B cell (primary cell): ENCODE data around the gene CAMTA1. TPM values are rescaled to one million over a fixed set of nuclear protein-coding genes. Genes with fewer than 3 reads are reported as not detected.
"Not testable (repeated sequence)": the region's sequence is repeated elsewhere in the genome, so short reads cannot be mapped to it uniquely, and the experiment has no call there.

ENCODE experiments used
- ATAC-seq: fragments of 200-7000 bp; cut with Tn5 transposase; one replicate; pipeline ENCODE4 v1.10.0; 2021; ENCODE audit warnings: low read depth, mild to moderate bottlenecking, moderate number of reproducible peaks, moderate library complexity
- CTCF ChIA-PET: fragments of 350-600 bp; sonication (Branson Sonifier 250); formaldehyde crosslinking; loops from one replicate; lab custom pipeline; 2021; ENCODE audit warnings: antibody characterized with exemption, inconsistent platforms; lab: Charles Lee
- POLR2A ChIA-PET: fragments of 350-600 bp; sonication (Branson Sonifier 250); formaldehyde crosslinking; loops from one replicate; lab custom pipeline; 2021; ENCODE audit warnings: antibody characterized with exemption; lab: Charles Lee
- DNase-seq: peaks from one replicate; pipeline ENCODE4 v3.0.0; 2013
- H2AFZ ChIP-seq: 2 replicates; pipeline ENCODE4 v1.6.1; 2012; ENCODE audit warnings: mild to moderate bottlenecking, low read depth, low read length; ENCODE audit not compliant: insufficient read depth, poor library complexity, severe bottlenecking
- H3K27ac ChIP-seq, 2 donors: 1 replicate in 1 of 2; 2 replicates in 1 of 2; pipeline ENCODE4 v1.5.1; 2012 to 2013; ENCODE audit warnings: low read length in 2 of 2, mild to moderate bottlenecking in 2 of 2, moderate library complexity in 1 of 2
- H3K27me3 ChIP-seq, 4 experiments: fragments of 200-600 bp in 1 of 4; sonication (generic) in 1 of 4; replicated peaks in 1 of 4; 1 replicate in 2 of 4; 2 replicates in 2 of 4; pipeline versions ENCODE4 v1.6.1 to v1.7.0; 2013 to 2016; ENCODE audit warnings: low read length in 3 of 4, mild to moderate bottlenecking in 2 of 4, mixed read lengths in 1 of 4, moderate library complexity in 1 of 4; ENCODE audit not compliant: insufficient read depth in 4 of 4, control insufficient read depth in 3 of 4; ENCODE audit errors: control extremely low read depth in 1 of 4
- H3K36me3 ChIP-seq, 2 experiments: replicated peaks in 1 of 2; 1 replicate in 1 of 2; 2 replicates in 1 of 2; pipeline versions ENCODE4 v1.6.1 to v1.7.1; 2013; ENCODE audit warnings: low read length in 1 of 2; ENCODE audit not compliant: insufficient read depth in 2 of 2, control insufficient read depth in 1 of 2; ENCODE audit errors: control extremely low read depth in 1 of 2, extremely low read depth in 1 of 2
- H3K4me1 ChIP-seq, 2 donors: fragments of 200-600 bp in 1 of 2; sonication (generic) in 1 of 2; 1 replicate in 1 of 2; 2 replicates in 1 of 2; pipeline versions ENCODE4 v1.5.1 to v1.6.1; 2013 to 2017; ENCODE audit warnings: low read length in 2 of 2; ENCODE audit not compliant: control insufficient read depth in 2 of 2, insufficient read depth in 2 of 2
- H3K4me2 ChIP-seq: replicated peaks from 2 replicates; pipeline ENCODE3; 2012; ENCODE audit warnings: mild to moderate bottlenecking, low read depth, low read length; ENCODE audit not compliant: poor library complexity, severe bottlenecking
- H3K4me3 ChIP-seq, 5 experiments: fragments of 200-600 bp in 1 of 5; sonication (generic) in 1 of 5; 1 replicate in 3 of 5; 2 replicates in 2 of 5; pipeline versions ENCODE4 v1.5.1 to v1.7.0; 2011 to 2016; ENCODE audit warnings: low read length in 4 of 5, mild to moderate bottlenecking in 4 of 5, low read depth in 2 of 5, control low read depth in 1 of 5, moderate library complexity in 1 of 5; ENCODE audit not compliant: insufficient read depth in 1 of 5; ENCODE audit errors: control extremely low read depth in 1 of 5, extremely low read depth in 1 of 5
- H3K79me2 ChIP-seq: fragments of 200-600 bp; sonication (generic); one replicate; pipeline ENCODE4 v1.6.0; 2016; ENCODE audit warnings: low read length; ENCODE audit not compliant: control insufficient read depth, insufficient read depth
- H3K9ac ChIP-seq: fragments of 200-600 bp; sonication (generic); 2 replicates; pipeline ENCODE4 v1.6.1; 2017; ENCODE audit warnings: mild to moderate bottlenecking, low read length, moderate library complexity
- H3K9me3 ChIP-seq, 3 donors: one replicate each; pipeline versions ENCODE4 v1.6.1 to v1.7.1; 2013; ENCODE audit warnings: low read length in 2 of 3; ENCODE audit not compliant: control insufficient read depth in 2 of 3, insufficient read depth in 1 of 3; ENCODE audit errors: control extremely low read depth in 1 of 3
- H4K20me1 ChIP-seq: 2 replicates; pipeline ENCODE4 v1.6.0; 2012; ENCODE audit warnings: mild to moderate bottlenecking, low read length; ENCODE audit not compliant: insufficient read depth, control insufficient read depth, poor library complexity, severe bottlenecking
- H3K27ac Mint-ChIP-seq: one replicate; pipeline ENCODE4 v1.8.0; 2021; ENCODE audit warnings: mixed read lengths
- H3K27me3 Mint-ChIP-seq: one replicate; pipeline ENCODE4 v1.8.0; 2021; ENCODE audit warnings: mixed read lengths
- H3K4me1 Mint-ChIP-seq: one replicate; pipeline ENCODE4 v1.8.0; 2021; ENCODE audit warnings: mixed read lengths
- H3K4me3 Mint-ChIP-seq: one replicate; pipeline ENCODE4 v1.8.0; 2021; ENCODE audit warnings: mixed read lengths
- H3K9me3 Mint-ChIP-seq: one replicate; pipeline ENCODE4 v1.8.0; 2022; ENCODE audit warnings: mixed read lengths; ENCODE audit not compliant: insufficient read depth
- CTCF ChIP-seq: fragments of 200-600 bp; IDR thresholded peaks from one replicate; pipeline ENCODE4 v1.8.0; 2022; ENCODE audit warnings: antibody characterized with exemption, mild to moderate bottlenecking
- EZH2 ChIP-seq: IDR thresholded peaks from 2 replicates; pipeline ENCODE4 v1.6.1; 2012; ENCODE audit warnings: borderline replicate concordance, low read depth, mild to moderate bottlenecking, moderate library complexity, low read length; ENCODE audit not compliant: insufficient read depth, poor library complexity, severe bottlenecking
- WGBS: methylation state at CpG from one replicate; pipeline ENCODE4 v1.1.5; 2013; ENCODE audit warnings: missing lambda C conversion rate; ENCODE audit not compliant: insufficient coverage; 5-methylcytosine and 5-hydroxymethylcytosine counted together
- intact Hi-C: fragments of 100-400 bp; cut with micrococcal nuclease; formaldehyde crosslinking; loops from one replicate; pipeline ENCODE4 v1.10.0; 2022
- polyA plus RNA-seq: library from polyadenylated mRNA; depleted of rRNA; stranded (reverse); fragments of >200 nt; gene quantifications from 2 replicates; pipeline ENCODE4 v1.2.3, GENCODE V29; 2012
- total RNA-seq, 2 donors: library from RNA; stranded (reverse); fragments of 120-200 nt in 1 of 2; gene quantifications; 1 replicate in 1 of 2; 2 replicates in 1 of 2; pipeline versions ENCODE4 v1.2.3 to v1.2.4, GENCODE V29; 2013 to 2022

CAMTA1 gene
- total and polyA plus RNA-seq, 2 donors (not counting 1 experiment from before 2014, with no cell fraction given): 42.2 to 45.7 TPM

- H3K9me3 ChIP-seq: no peaks in the 10 kb centered on the region
- H4K20me1 ChIP-seq: no peaks in the 10 kb centered on the region
- H3K36me3 ChIP-seq: no peaks in the 10 kb centered on the region
- no peak for TF ChIP-seq EZH2
- no peak for TF ChIP-seq CTCF
- H3K4me1 Mint-ChIP-seq: no peaks in the 10 kb centered on the region
- no peaks in the 10 kb centered on the region for H3K4me1 ChIP-seq
- no peaks in the 10 kb centered on the region for H3K79me2 ChIP-seq
- H3K27me3 Mint-ChIP-seq: peaks cover 15% of the 10 kb centered on the region
- no peak overlapping the region for H3K27ac Mint-ChIP-seq
- no peaks in the 10 kb centered on the region for H3K27me3 ChIP-seq
- H3K4me3 ChIP-seq: no peak overlapping the region
- 82% methylated on average over 8 of the region's 10 CpGs for WGBS
- no peak overlapping the region for H3K9ac ChIP-seq
- H3K4me2 ChIP-seq: no peak overlapping the region
- H2AFZ ChIP-seq: no peak overlapping the region
- ATAC-seq (no peak), DNase-seq (no peak)
- H3K4me3 Mint-ChIP-seq: no peak overlapping the region
- H3K9me3 Mint-ChIP-seq: no peaks in the 10 kb centered on the region
- H3K27ac ChIP-seq: no peak overlapping the region
- intact Hi-C loops: no loop called here
- CTCF ChIA-PET: no interaction called here
- POLR2A ChIA-PET: no interaction called here
Measured at GRCh38 chr1:7153464-7153863, 368.2 kb downstream of the CAMTA1 start.

GRCh38 chr1:7159116-7159781 lies 374.0 kb downstream of the CAMTA1 start:
- Histone ChIP-seq H3K4me3 (no peak overlapping the region), H4K20me1 (no peaks in the 10 kb centered on the region), H3K9me3 (peaks cover 0 to 3% (median 0%) of the 10 kb centered on the region in 3 donors), H3K79me2 (no peaks in the 10 kb centered on the region), H2AFZ (no peak overlapping the region), H3K36me3 (no peaks in the 10 kb centered on the region), H3K9ac (no peak overlapping the region), H3K4me2 (no peak overlapping the region), H3K27me3 (no peaks in the 10 kb centered on the region), H3K27ac (no peak overlapping the region), H3K4me1 (no peaks in the 10 kb centered on the region)
- 90% methylated on average over 5 of the region's 6 CpGs for WGBS
- Mint-ChIP-seq H3K9me3 (peaks cover 4% of the 10 kb centered on the region), H3K27ac (no peak overlapping the region), H3K27me3 (peaks cover 9% of the 10 kb centered on the region), H3K4me3 (no peak overlapping the region), H3K4me1 (no peaks in the 10 kb centered on the region)
- no peak for TF ChIP-seq EZH2
- ChIA-PET POLR2A (no interaction called here), CTCF (no interaction called here)
- DNase-seq (no peak), ATAC-seq (no peak)
- intact Hi-C loops: no loop called here

- CTCF ChIA-PET, intact Hi-C loops, H4K20me1 ChIP-seq, H3K4me2 ChIP-seq, H3K4me1 Mint-ChIP-seq, H3K9me3 ChIP-seq, H3K36me3 ChIP-seq, H3K4me1 ChIP-seq, POLR2A ChIA-PET, H3K27ac ChIP-seq, DNase-seq, H3K27ac Mint-ChIP-seq, H3K4me3 ChIP-seq, H3K9me3 Mint-ChIP-seq, ATAC-seq, H2AFZ ChIP-seq, H3K9ac ChIP-seq, H3K4me3 Mint-ChIP-seq, H3K79me2 ChIP-seq, H3K27me3 ChIP-seq: not testable (repeated sequence)
- 93% methylated on average over 2 of the region's 2 CpGs for WGBS
- H3K27me3 Mint-ChIP-seq: peaks cover 19% of the 10 kb centered on the region
Measured at GRCh38 chr1:7168554-7168953, 383.3 kb downstream of the CAMTA1 start.
